CD14-positive monocyte (primary cell): ENCODE data around the gene KIF1A. TPM values are rescaled to one million over a fixed set of nuclear protein-coding genes. Genes with fewer than 3 reads are reported as not detected.

Experiments used
- DNase-seq, 3 donors: peaks; one replicate each; pipeline ENCODE4 v3.0.0-alpha.2; 2011 to 2022
- H2AFZ ChIP-seq: 2 replicates; pipeline ENCODE4 v1.6.0; 2012; ENCODE audit warnings: mild to moderate bottlenecking, low read depth, low read length, inconsistent platforms; ENCODE audit not compliant: insufficient read depth, poor library complexity, severe bottlenecking
- H3K27ac ChIP-seq, 2 donors: 1 replicate in 1 of 2; 2 replicates in 1 of 2; pipeline ENCODE4 v1.5.1; 2012 to 2013; ENCODE audit warnings: low read length in 2 of 2, control low read depth in 1 of 2, inconsistent platforms in 1 of 2, low read depth in 1 of 2, mild to moderate bottlenecking in 1 of 2
- H3K27me3 ChIP-seq, 2 donors: one replicate each; pipeline versions ENCODE4 v1.6.0 to v1.6.1; 2011 to 2013; ENCODE audit warnings: low read length in 2 of 2; ENCODE audit not compliant: control insufficient read depth in 2 of 2, insufficient read depth in 2 of 2
- H3K36me3 ChIP-seq, 2 donors: replicated peaks in 1 of 2; 1 replicate in 1 of 2; 2 replicates in 1 of 2; pipeline versions ENCODE4 v1.5.1 to v1.6.1; 2012 to 2013; ENCODE audit warnings: low read length in 2 of 2, control low read depth in 1 of 2, inconsistent platforms in 1 of 2, mild to moderate bottlenecking in 1 of 2; ENCODE audit not compliant: insufficient read depth in 2 of 2, control insufficient read depth in 1 of 2
- H3K4me1 ChIP-seq, 2 donors: 1 replicate in 1 of 2; 2 replicates in 1 of 2; pipeline versions ENCODE4 v1.5.1 to v1.6.1; 2012 to 2013; ENCODE audit warnings: low read length in 2 of 2, control low read depth in 1 of 2, inconsistent platforms in 1 of 2, mild to moderate bottlenecking in 1 of 2, moderate library complexity in 1 of 2; ENCODE audit not compliant: insufficient read depth in 2 of 2, control insufficient read depth in 1 of 2
- H3K4me2 ChIP-seq: replicated peaks from 2 replicates; pipeline ENCODE3; 2012; ENCODE audit warnings: low read length, moderate library complexity, mild to moderate bottlenecking; ENCODE audit not compliant: poor library complexity, severe bottlenecking; ENCODE audit errors: extremely low read depth
- H3K4me3 ChIP-seq, 3 experiments: fragments of 200-600 bp in 1 of 3; sonication (generic) in 1 of 3; replicated peaks in 1 of 3; 1 replicate in 2 of 3; 2 replicates in 1 of 3; pipeline ENCODE4 v1.5.1; 2011 to 2013; ENCODE audit warnings: low read length in 3 of 3, mild to moderate bottlenecking in 3 of 3, control low read depth in 2 of 3, low read depth in 2 of 3, inconsistent platforms in 1 of 3, moderate library complexity in 1 of 3
- H3K79me2 ChIP-seq: 2 replicates; pipeline ENCODE4 v1.6.0; 2012; ENCODE audit warnings: mild to moderate bottlenecking, control low read depth, inconsistent platforms, low read length, moderate library complexity; ENCODE audit not compliant: insufficient read depth
- H3K9ac ChIP-seq: 2 replicates; pipeline ENCODE4 v1.6.0; 2017; ENCODE audit warnings: low read length, mild to moderate bottlenecking; ENCODE audit not compliant: insufficient read depth, poor library complexity, severe bottlenecking
- H3K9me3 ChIP-seq, 2 donors: replicated peaks in 1 of 2; 1 replicate in 1 of 2; 2 replicates in 1 of 2; pipeline versions ENCODE4 v1.5.1 to v1.6.1; 2012 to 2013; ENCODE audit warnings: low read length in 2 of 2, control low read depth in 1 of 2; ENCODE audit not compliant: control insufficient read depth in 1 of 2, insufficient read depth in 1 of 2
- H4K20me1 ChIP-seq: 2 replicates; pipeline ENCODE4 v1.6.0; 2012; ENCODE audit warnings: mild to moderate bottlenecking, low read length, control low read depth, moderate library complexity; ENCODE audit not compliant: insufficient read depth
- H3K27ac Mint-ChIP-seq, 7 donors: one replicate each; pipeline ENCODE4 v1.8.0; 2020; ENCODE audit warnings: mild to moderate bottlenecking in 7 of 7, mixed read lengths in 7 of 7, moderate library complexity in 6 of 7, inconsistent platforms in 2 of 7
- H3K27me3 Mint-ChIP-seq, 3 donors: one replicate each; pipeline ENCODE4 v1.8.0; 2021 to 2022; ENCODE audit warnings: low read depth in 3 of 3, mild to moderate bottlenecking in 3 of 3, mixed read lengths in 3 of 3, moderate library complexity in 3 of 3, inconsistent platforms in 1 of 3
- H3K36me3 Mint-ChIP-seq, 2 donors: one replicate each; pipeline ENCODE4 v1.8.0; 2020; ENCODE audit warnings: mixed read lengths in 2 of 2, inconsistent platforms in 1 of 2, mild to moderate bottlenecking in 1 of 2
- H3K4me1 Mint-ChIP-seq: one replicate; pipeline ENCODE4 v1.8.0; 2020; ENCODE audit warnings: mild to moderate bottlenecking, mixed read lengths
- H3K4me3 Mint-ChIP-seq, 2 donors: one replicate each; pipeline ENCODE4 v1.8.0; 2020; ENCODE audit warnings: mild to moderate bottlenecking in 2 of 2, mixed read lengths in 2 of 2, moderate library complexity in 1 of 2
- H3K9me3 Mint-ChIP-seq, 7 donors: one replicate each; pipeline ENCODE4 v1.8.0; 2020 to 2022; ENCODE audit warnings: mixed read lengths in 7 of 7, mild to moderate bottlenecking in 6 of 7, moderate library complexity in 6 of 7, inconsistent platforms in 2 of 7
- CTCF ChIP-seq: fragments of 200-600 bp; IDR thresholded peaks from one replicate; pipeline ENCODE4 v1.8.0; 2022; ENCODE audit warnings: antibody characterized with exemption, mild to moderate bottlenecking
- WGBS: methylation state at CpG from one replicate; pipeline ENCODE4 v1.1.5; 2013; ENCODE audit warnings: missing lambda C conversion rate; ENCODE audit not compliant: insufficient coverage; 5-methylcytosine and 5-hydroxymethylcytosine counted together
- intact Hi-C, 2 donors: fragments of 100-400 bp; cut with micrococcal nuclease; formaldehyde crosslinking; loops; one replicate each; pipeline versions ENCODE4 v1.15.0 to v1.15.1; 2023
- polyA plus RNA-seq, 3 donors: library from polyadenylated mRNA; depleted of rRNA in 1 of 3; unstranded in 2 of 3; stranded (reverse) in 1 of 3; fragments of 300-500 nt in 2 of 3; fragments of >200 nt in 1 of 3; fragmentation: Illumina TruSeq in 2 of 3; gene quantifications; 1 replicate in 2 of 3; 2 replicates in 1 of 3; pipeline ENCODE4 v1.2.3, GENCODE V29; 2012 to 2021

Gene KIF1A
- polyA plus RNA-seq, 3 donors: not detected

GRCh38 chr2:240728827-240729226 lies 91.2 kb downstream of the KIF1A start:
- H3K27ac ChIP-seq: no peak overlapping the region
- Mint-ChIP-seq H3K4me1 (no peaks in the 10 kb centered on the region), H3K27ac (no peak overlapping the region), H3K4me3 (no peak overlapping the region), H3K27me3 (peaks cover 0 to 9% (median 6%) of the 10 kb centered on the region in 3 donors), H3K9me3 (peaks cover 0 to 2% (median 0%) of the 10 kb centered on the region in 7 donors), H3K36me3 (no peaks in the 10 kb centered on the region)
- H3K79me2 ChIP-seq: no peaks in the 10 kb centered on the region
- no peak for DNase-seq
- H3K9ac ChIP-seq: no peak overlapping the region
- H3K36me3 ChIP-seq: no peaks in the 10 kb centered on the region
- no peaks in the 10 kb centered on the region for H3K4me1 ChIP-seq
- WGBS: 98% methylated on average over 7 of the region's 7 CpGs
- H4K20me1 ChIP-seq: no peaks in the 10 kb centered on the region
- H3K4me2 ChIP-seq: no peak overlapping the region
- intact Hi-C loops: no loop called here
- H3K27me3 ChIP-seq: no peaks in the 10 kb centered on the region
- TF ChIP-seq CTCF: no peak
- H3K9me3 ChIP-seq: no peaks in the 10 kb centered on the region
- no peak overlapping the region for H2AFZ ChIP-seq
- H3K4me3 ChIP-seq: no peak overlapping the region

- H3K36me3 Mint-ChIP-seq: no peaks in the 10 kb centered on the region
- Histone ChIP-seq H2AFZ (no peak overlapping the region), H3K27me3 (no peaks in the 10 kb centered on the region), H3K9me3 (no peaks in the 10 kb centered on the region), H3K4me1 (no peaks in the 10 kb centered on the region), H3K36me3 (no peaks in the 10 kb centered on the region), H4K20me1 (no peaks in the 10 kb centered on the region), H3K79me2 (no peaks in the 10 kb centered on the region), H3K4me3 (no peak overlapping the region), H3K27ac (no peak overlapping the region), H3K9ac (no peak overlapping the region), H3K4me2 (no peak overlapping the region)
- H3K4me1 Mint-ChIP-seq: no peaks in the 10 kb centered on the region
- no peak for TF ChIP-seq CTCF
- no peak overlapping the region for H3K4me3 Mint-ChIP-seq
- H3K9me3 Mint-ChIP-seq: peaks cover 0 to 2% (median 0%) of the 10 kb centered on the region in 7 donors
- peaks cover 0 to 9% (median 6%) of the 10 kb centered on the region in 3 donors for H3K27me3 Mint-ChIP-seq
- WGBS: 94% methylated on average over 10 of the region's 10 CpGs
- no peak overlapping the region for H3K27ac Mint-ChIP-seq
- DNase-seq: no peak
- intact Hi-C loops: no loop called here
Measured at GRCh38 chr2:240728361-240728760, 91.7 kb downstream of the KIF1A start.
